HAP-1 (cell line): ENCODE measurements around the gene ZNF655.
"Not testable (repeated sequence)": the region's sequence is repeated elsewhere in the genome, so short reads cannot be mapped to it uniquely, and the experiment has no call there.

Source experiments
- DNase-seq, 2 experiments: peaks; one replicate each; pipeline ENCODE4 v3.0.0-alpha.2; 2016 to 2020; ENCODE audit warnings: low spot score in 2 of 2
- H3K27me3 ChIP-seq: fragments of 250-450 bp; sonication (Bioruptor Pico); 2 replicates; pipeline ENCODE4 v1.5.1; 2020; ENCODE audit warnings: low read depth, mild to moderate bottlenecking, moderate library complexity
- H3K36me3 ChIP-seq: fragments of 250-450 bp; sonication (Bioruptor Pico); replicated peaks from 2 replicates; pipeline ENCODE4 v1.5.1; 2020; ENCODE audit warnings: mild to moderate bottlenecking
- H3K4me1 ChIP-seq: fragments of 250-450 bp; sonication (Bioruptor Pico); 2 replicates; pipeline ENCODE4 v1.5.1; 2020; ENCODE audit warnings: mild to moderate bottlenecking
- H3K4me3 ChIP-seq: fragments of 250-450 bp; sonication (Bioruptor Pico); 2 replicates; pipeline ENCODE4 v1.5.1; 2020; ENCODE audit warnings: mild to moderate bottlenecking, moderate library complexity
- H3K9me3 ChIP-seq: fragments of 250-450 bp; sonication (Bioruptor Pico); 2 replicates; pipeline ENCODE4 v1.5.1; 2020; ENCODE audit warnings: mild to moderate bottlenecking, moderate library complexity
- in situ Hi-C: fragments of 300-500 bp; cut with MboI; formaldehyde crosslinking; loops from 3 replicates; pipeline ENCODE4 v1.14.3; 2020; ENCODE audit warnings: low sequenced_read_pairs, inconsistent platforms, mixed read lengths

Gene ZNF655

DNA sequence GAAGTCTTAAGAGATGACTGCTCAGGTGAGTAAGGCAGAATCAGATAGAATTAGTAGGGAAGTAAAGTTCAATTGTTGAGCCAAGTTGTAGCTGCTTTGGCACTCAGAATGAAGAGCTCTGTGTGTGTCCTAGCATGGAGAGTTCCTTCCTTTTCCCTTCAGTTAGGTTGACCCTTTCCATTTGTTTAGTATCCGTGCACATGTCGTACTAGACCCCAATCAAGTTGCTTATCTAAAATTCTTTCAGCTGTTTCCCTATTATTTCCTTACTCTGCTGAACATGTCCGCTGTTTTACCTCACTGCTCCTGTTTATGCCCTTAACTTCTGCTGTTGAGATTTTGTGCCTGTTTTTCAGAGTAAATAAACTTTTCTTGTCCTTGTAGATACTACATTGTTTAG is 13.3 kb downstream of the ZNF655 start:
- in situ Hi-C loops = no loop called here
- peaks cover 4% of the 10 kb centered on the region; the same call in 1 of the 2 replicates for H3K9me3 ChIP-seq
- peaks cover 2% of the 10 kb centered on the region; the same call in 1 of the 2 replicates for H3K4me1 ChIP-seq
- no peak for DNase-seq
- H3K27me3 ChIP-seq = no peaks in the 10 kb centered on the region
- H3K4me3 ChIP-seq = no peak overlapping the region
- peaks cover 56% of the 10 kb centered on the region for H3K36me3 ChIP-seq

DNA sequence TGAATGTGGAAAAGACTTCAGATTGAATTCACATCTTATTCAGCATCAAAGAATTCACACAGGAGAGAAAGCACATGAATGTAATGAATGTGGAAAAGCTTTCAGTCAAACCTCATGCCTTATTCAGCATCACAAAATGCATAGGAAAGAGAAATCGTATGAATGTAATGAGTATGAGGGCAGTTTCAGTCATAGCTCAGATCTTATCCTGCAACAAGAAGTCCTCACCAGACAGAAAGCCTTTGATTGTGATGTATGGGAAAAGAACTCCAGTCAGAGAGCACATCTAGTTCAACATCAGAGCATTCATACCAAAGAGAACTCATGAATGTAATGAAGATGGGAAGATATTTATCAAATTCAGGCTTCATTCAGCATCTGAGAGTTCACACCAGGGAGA is 14.8 kb downstream of the ZNF655 start:
- H3K4me3 ChIP-seq = no peak overlapping the region
- no peaks in the 10 kb centered on the region for H3K27me3 ChIP-seq
- peaks cover 2% of the 10 kb centered on the region; the same call in 1 of the 2 replicates for H3K4me1 ChIP-seq
- H3K9me3 ChIP-seq = peaks cover 4% of the 10 kb centered on the region; the same call in 1 of the 2 replicates
- peaks cover 51% of the 10 kb centered on the region for H3K36me3 ChIP-seq
- DNase-seq = no peak
- in situ Hi-C loops = no loop called here

DNA sequence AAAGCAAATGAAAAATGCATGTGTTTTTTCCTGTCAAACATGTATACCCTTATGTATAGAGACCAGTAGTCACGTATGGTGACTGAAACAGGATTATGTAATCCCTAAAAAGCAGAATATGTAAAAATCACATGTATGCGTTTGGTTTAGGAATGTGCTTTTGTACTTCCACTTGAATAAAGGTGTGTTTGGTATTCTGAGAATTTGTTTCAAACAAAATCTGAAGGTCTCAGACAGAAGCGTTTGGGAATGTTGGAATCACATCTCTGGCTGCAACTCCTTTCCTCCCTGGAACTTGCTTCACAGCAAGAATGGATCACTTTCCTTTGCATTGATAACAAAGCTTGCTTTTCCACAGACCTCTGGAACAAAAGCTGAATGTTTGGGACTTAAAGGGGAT is 17.8 kb downstream of the ZNF655 start:
- H3K4me1 ChIP-seq = 0 out of 2 replicates have a peak, but pooled peaks cover 2% of the 10 kb centered on the region
- no peak for DNase-seq
- peaks cover 31% of the 10 kb centered on the region for H3K36me3 ChIP-seq
- H3K27me3 ChIP-seq = no peaks in the 10 kb centered on the region
- peaks cover 4% of the 10 kb centered on the region; the same call in 1 of the 2 replicates for H3K9me3 ChIP-seq
- H3K4me3 ChIP-seq = no peak overlapping the region
- in situ Hi-C loops = no loop called here

DNA sequence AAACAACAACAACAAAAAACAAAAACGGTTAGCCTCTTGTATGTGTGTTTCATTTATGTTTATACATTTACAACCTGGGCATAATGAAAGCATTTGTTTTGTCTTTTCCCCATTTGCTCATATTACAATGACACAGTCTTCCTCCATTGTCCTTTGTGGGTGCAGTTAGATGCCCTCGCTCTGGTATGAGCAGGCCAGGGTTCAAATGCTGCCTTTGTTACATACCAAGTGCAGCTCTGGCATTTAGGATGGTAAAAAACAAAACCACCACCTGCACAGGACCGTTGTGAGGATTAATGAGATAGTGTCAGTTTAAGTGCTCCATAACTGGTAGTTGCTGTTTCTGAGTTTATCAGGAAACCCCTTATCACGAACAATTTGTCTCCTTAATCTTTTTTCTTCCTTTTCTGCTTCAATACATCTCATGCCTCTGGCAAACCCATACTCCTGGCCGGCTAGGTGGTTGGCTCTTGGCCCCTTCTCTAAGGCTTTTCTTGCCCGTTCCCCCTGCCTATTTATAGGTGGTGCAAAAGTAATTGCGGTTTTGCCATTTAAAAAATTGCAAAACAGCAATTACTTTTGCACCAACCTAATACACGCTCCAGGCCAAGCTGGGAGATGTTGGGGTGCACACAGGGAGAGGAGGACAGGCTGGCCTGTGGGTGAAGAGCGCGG is 21.0 kb downstream of the ZNF655 start:
- no peak overlapping the region for H3K4me3 ChIP-seq
- H3K36me3 ChIP-seq = peaks cover 8% of the 10 kb centered on the region
- 0 out of 2 replicates have a peak, but pooled peaks cover 2% of the 10 kb centered on the region for H3K4me1 ChIP-seq
- H3K27me3 ChIP-seq = no peaks in the 10 kb centered on the region
- H3K9me3 ChIP-seq = peaks cover 4% of the 10 kb centered on the region; the same call in 1 of the 2 replicates
- no peak for DNase-seq
- in situ Hi-C loops = no loop called here

DNA sequence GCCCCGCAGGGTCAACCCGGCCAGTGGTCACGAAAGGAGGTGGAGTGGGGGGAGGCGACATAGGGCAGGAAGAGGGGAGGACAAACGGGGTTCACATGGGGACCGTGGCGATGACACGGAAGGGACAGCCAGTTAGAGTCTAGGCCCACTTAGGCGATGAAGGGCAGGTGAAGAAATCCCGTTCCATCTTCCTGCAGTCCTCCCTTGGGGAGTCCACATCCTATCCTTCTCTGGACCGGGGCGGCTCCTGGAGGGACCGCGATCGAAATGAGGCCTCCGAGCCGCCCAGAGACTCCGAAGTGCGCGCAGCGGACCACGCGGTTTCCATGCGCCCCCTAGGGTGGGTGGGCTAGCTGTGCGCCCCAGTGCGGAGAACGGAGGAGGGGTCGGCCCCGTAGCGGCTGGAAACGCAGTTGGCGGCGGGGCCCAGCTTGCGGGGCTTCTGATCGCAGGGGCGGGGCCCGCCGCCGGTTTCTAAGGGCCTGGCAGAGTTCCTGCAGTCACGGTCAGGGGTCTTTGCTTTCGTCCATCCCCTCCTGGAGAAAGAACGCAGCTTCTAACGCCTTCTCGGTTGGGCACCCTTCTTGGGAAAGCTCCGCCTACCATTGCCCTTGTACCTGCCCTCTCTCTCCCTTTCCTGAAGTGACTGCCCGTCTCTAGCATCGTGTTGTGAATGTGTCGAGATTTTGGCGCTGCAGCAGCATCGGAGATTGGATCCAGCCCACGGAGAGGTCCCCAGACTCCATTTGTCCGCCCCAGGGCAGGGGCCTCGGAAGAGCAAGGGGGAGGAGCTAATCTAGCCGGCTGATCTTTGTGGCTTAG is 21.7 kb downstream of the ZNF655 start:
- Histone ChIP-seq H3K36me3 (peaks cover 3% of the 10 kb centered on the region; the same call in 1 of the 2 replicates), H3K27me3 (no peaks in the 10 kb centered on the region), H3K9me3 (peaks cover 4% of the 10 kb centered on the region; the same call in 1 of the 2 replicates), H3K4me1 (no peaks in the 10 kb centered on the region), H3K4me3 (no peak overlapping the region)
- in situ Hi-C loops = no loop called here
- no peak for DNase-seq

DNA sequence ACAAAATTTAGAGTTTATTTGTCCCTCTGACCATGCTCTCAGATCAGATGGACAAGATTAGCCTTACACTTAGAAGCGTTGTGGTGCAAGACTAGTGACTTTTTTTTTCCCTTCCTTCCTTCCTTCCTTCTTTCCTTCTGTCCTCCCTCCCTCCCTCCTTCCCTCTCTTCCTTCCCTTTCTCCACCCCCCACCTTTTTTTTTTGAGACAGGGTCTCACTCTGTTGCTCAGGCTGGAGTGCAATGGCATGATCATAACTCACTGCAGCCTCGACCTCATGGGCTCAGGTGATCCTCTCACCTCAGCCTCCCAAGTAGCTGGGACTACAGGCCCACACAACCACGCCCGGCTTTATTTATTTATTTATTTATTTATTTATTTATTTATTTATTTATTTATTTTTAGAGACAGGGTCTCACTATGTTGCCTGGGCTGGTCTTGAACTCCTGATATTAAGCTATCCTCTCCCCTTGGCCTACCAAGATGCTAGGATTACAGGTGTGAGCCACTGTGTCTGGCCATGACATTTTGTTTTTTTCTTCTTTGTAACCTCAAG is 22.4 kb downstream of the ZNF655 start:
- DNase-seq, in situ Hi-C loops, H3K4me3 ChIP-seq, H3K4me1 ChIP-seq, H3K27me3 ChIP-seq, H3K36me3 ChIP-seq, H3K9me3 ChIP-seq: not testable (repeated sequence)

DNA sequence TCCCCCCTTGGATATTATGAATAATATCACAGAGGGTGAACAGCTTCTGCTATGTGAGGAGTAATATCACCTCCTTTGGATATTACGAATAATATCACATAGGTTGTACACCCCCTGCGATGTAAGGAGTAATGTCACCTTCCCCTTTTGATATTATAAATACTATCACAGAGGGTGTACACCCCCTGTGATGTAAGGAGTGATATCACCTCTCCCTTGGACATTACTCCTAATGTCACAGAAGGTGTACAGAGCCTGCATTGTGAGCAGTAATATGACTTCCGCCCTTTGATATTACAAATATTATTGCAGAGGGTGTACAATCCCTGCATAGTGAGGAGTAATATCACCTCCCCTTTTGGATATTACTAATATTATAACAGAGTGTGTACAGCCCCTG is 30.4 kb downstream of the ZNF655 start:
- Histone ChIP-seq H3K9me3 (no peaks in the 10 kb centered on the region), H3K4me1 (no peaks in the 10 kb centered on the region), H3K36me3 (no peaks in the 10 kb centered on the region), H3K4me3 (no peak overlapping the region), H3K27me3 (no peaks in the 10 kb centered on the region)
- in situ Hi-C loops = no loop called here
- no peak for DNase-seq

DNA sequence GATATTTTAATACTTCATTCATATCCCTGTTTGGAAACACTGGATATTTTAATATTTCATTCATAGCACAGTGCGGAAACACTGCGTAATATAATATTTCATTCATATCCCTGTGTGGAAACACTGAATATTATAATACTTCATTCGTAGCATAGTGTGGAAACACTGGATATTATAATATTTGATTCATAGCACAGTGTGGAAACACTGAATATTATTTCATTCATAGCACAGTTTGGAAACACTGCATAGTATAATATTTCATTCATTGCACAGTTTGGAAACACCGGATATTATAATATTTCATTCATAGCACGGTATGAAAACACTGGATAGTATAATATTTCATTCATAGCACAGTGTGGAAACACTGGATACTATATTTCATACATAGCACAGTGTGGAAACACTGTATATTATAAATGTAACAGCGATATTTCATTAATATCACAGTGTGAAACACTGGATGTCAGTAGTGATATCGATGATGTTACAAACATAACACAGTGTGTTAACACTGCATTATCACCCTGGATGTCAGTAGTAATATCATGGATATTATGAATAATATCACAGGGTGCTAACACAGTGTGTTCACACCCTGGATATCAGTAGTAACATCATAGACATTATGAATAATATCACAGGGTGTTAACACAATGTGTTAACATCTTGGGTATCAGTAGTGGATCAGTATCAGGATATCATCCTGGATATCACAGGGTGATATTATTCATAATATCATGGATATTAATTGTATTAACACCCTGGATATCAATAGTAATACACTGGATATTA is 36.7 kb downstream of the ZNF655 start:
- H3K4me1 ChIP-seq = no peaks in the 10 kb centered on the region
- H3K9me3 ChIP-seq = no peaks in the 10 kb centered on the region
- no peak for DNase-seq
- H3K4me3 ChIP-seq = no peak overlapping the region
- no peaks in the 10 kb centered on the region for H3K36me3 ChIP-seq
- in situ Hi-C loops = no loop called here
- H3K27me3 ChIP-seq = no peaks in the 10 kb centered on the region

DNA sequence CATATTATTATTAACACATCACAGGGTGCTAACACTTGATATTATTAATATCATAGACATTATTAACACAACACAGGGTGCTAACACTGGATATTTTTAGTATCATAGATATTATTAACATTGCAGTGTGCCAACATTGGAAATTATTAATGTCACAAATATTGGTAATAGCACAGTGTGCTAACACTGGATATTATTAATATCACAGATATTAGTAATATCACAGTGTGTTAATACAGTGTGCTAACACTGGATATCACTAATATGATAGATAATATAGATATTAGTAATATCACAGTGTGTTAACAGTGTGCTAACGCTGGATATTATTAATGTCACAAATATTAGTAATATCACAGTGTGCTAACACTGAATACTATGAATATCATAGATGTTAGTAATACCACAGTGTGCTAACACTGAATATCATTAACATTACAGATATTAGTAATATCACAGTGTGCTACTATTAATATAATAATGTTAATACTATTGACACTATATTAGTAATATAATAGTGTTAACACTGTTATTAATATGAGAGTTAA is 38.0 kb downstream of the ZNF655 start:
- Histone ChIP-seq H3K27me3 (no peaks in the 10 kb centered on the region), H3K36me3 (no peaks in the 10 kb centered on the region), H3K9me3 (no peaks in the 10 kb centered on the region), H3K4me1 (no peaks in the 10 kb centered on the region), H3K4me3 (no peak overlapping the region)
- in situ Hi-C loops = no loop called here
- DNase-seq = no peak

DNA sequence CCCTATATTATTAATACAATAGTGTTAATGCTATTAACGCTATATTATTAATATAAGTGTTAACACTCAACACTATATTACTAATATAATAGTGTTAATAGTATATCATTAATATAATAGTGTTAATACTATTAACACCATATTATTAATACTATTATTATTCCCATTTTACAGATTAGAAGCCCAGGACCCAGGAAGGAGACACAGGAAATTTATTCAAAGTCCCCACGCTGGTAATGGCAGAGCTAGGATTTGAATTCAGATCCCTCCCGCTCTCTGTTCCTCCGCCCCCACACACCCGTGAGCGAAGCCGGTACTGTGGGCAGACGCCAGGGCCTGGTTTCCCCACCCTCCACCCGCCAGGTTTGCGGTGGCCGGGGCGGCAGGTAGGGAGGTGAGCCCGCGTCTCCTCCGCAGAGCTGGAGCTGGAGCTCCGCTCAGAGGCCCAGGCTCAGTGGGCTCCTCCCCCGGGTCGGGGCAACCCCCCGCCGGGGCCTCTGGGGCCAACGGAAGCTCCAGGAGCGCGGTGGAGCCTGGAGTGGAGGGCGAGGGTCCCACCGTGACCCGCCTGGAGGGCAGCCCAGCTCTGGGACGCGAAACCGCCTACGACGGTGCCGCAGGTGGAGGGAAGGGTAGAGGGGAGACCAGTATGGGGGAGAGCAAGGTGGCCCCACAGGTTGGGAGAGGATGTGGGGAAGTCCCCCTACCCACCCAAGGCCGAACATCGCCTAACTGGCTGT is 39.5 kb downstream of the ZNF655 start, which contains the start of gene TMEM225B:
TMEM225B (plus strand) TSS at position 506 of the 740 bp plus-strand sequence. CDS start 6,122 bp downstream, outside the sequence.
- in situ Hi-C loops = no loop called here
- Histone ChIP-seq H3K36me3 (no peaks in the 10 kb centered on the region), H3K9me3 (no peaks in the 10 kb centered on the region), H3K4me1 (no peaks in the 10 kb centered on the region), H3K27me3 (no peaks in the 10 kb centered on the region), H3K4me3 (no peak within 1 kb of the TSS)
- DNase-seq = no peak

DNA sequence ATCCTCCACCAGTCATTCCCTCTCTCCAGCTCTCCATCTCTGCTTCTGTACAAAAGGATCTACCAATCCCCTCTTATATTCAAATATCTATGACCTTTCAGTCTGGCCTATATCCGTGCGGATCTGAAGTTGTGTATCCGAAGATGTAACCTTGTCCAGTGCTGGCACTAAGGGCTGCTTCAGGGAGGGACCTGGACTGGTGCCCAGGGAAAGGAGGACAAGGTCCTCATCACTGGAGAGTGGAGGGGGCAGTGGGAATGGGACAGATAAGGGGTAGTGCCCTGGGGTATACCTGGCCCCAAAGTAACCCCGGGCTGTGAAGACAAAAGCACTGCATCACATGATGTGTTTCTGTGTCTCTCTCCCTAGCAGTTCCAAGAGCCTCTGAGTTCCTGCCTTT is 41.4 kb downstream of the ZNF655 start:
- Histone ChIP-seq H3K4me3 (no peak overlapping the region), H3K36me3 (no peaks in the 10 kb centered on the region), H3K9me3 (no peaks in the 10 kb centered on the region), H3K4me1 (no peaks in the 10 kb centered on the region), H3K27me3 (no peaks in the 10 kb centered on the region)
- DNase-seq = no peak
- in situ Hi-C loops = no loop called here

DNA sequence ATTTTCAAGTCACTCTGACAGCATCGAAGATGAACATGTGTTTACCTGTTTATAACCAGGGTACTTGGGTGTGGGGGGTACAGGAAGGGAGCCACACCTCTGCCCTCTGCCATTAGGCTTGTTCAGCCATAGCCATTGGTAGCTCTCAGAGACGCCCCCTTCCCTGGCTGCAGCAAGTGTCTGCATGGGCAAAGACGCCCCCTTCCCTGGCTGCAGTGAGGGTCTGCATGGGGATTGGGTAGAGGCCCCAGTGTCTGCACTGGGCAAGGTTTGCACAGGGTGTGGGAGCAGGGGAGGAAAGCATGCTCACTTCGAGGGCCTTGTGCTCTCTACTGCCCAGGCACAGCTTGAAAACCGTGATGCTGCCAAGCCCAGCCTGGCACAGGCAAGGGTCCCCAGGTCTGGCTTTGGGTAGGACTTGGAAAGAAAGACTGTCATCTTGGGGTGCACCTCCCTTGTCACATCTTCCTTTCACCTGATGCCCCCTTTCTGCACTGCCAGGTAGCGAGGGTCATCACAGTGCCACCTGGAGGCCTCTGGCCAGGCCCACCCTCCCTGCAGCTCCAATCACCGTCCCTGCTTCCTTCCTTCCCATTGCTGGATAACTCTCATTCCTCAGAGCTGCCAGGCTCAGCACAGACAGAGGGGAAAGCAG is 43.3 kb downstream of the ZNF655 start:
- Histone ChIP-seq H3K4me1 (no peaks in the 10 kb centered on the region), H3K9me3 (no peaks in the 10 kb centered on the region), H3K27me3 (no peaks in the 10 kb centered on the region), H3K4me3 (no peak overlapping the region), H3K36me3 (no peaks in the 10 kb centered on the region)
- DNase-seq = no peak
- in situ Hi-C loops = no loop called here
